H1 (cell line): ENCODE measurements around the gene CMBL. TPM values are rescaled to one million over a fixed set of nuclear protein-coding genes. Genes with fewer than 3 reads are reported as not detected.

Experiments
- CTCF ChIA-PET: fragments of 300-600 bp; sonication (Branson Sonifier 250); formaldehyde crosslinking; loops from one replicate; lab custom pipeline; 2021; ENCODE audit not compliant: partially characterized antibody; lab: Charles Lee
- POLR2A ChIA-PET: fragments of 300-600 bp; sonication (Branson Sonifier 250); formaldehyde crosslinking; loops from one replicate; lab custom pipeline; 2021; ENCODE audit warnings: inconsistent platforms; ENCODE audit not compliant: partially characterized antibody; lab: Charles Lee
- DNase-seq, 2 experiments: peaks; one replicate each; pipeline versions ENCODE4 v3.0.0 to v3.0.0-alpha.2; 2010 to 2022; ENCODE audit warnings: low spot score in 2 of 2, low read depth in 1 of 2, mixed read lengths in 1 of 2
- FAIRE-seq: peaks from 2 replicates; lab custom pipeline; 2011; peaks lifted over from hg19 to GRCh38; lab: Jason Lieb, UNC
- H2AFZ ChIP-seq: 2 replicates; pipeline ENCODE4 v1.8.1; 2012; ENCODE audit warnings: low read length, inconsistent platforms
- H2AK5ac ChIP-seq: 2 replicates; pipeline ENCODE4 v1.6.1; 2013; ENCODE audit warnings: low read depth, low read length
- H2BK120ac ChIP-seq: replicated peaks from 2 replicates; pipeline ENCODE3; 2013; ENCODE audit warnings: low read depth, low read length, inconsistent platforms
- H2BK12ac ChIP-seq: 2 replicates; pipeline ENCODE4 v1.6.1; 2013; ENCODE audit warnings: low read depth, low read length
- H2BK15ac ChIP-seq: 2 replicates; pipeline ENCODE4 v1.6.1; 2013; ENCODE audit warnings: low read length
- H2BK20ac ChIP-seq: 2 replicates; pipeline ENCODE4 v1.6.1; 2013; ENCODE audit warnings: low read length
- H2BK5ac ChIP-seq: 2 replicates; pipeline ENCODE4 v1.6.1; 2013; ENCODE audit warnings: low read depth, low read length
- H3K14ac ChIP-seq: 2 replicates; pipeline ENCODE4 v1.6.1; 2013; ENCODE audit warnings: inconsistent platforms; ENCODE audit not compliant: insufficient read length
- H3K18ac ChIP-seq: 2 replicates; pipeline ENCODE4 v1.6.1; 2013; ENCODE audit warnings: low read length; ENCODE audit errors: extremely low read depth
- H3K23ac ChIP-seq: 2 replicates; pipeline ENCODE4 v1.6.1; 2013; ENCODE audit warnings: inconsistent platforms; ENCODE audit not compliant: insufficient read length
- H3K23me2 ChIP-seq: 2 replicates; pipeline ENCODE4 v1.6.1; 2013; ENCODE audit warnings: low read depth, low read length
- H3K27ac ChIP-seq: 2 replicates; pipeline ENCODE4 v1.6.1; 2011; ENCODE audit warnings: low read depth, low read length, inconsistent platforms
- H3K27me3 ChIP-seq, 4 experiments: replicated peaks in 1 of 4; 1 replicate in 1 of 4; 2 replicates in 3 of 4; pipeline versions ENCODE4 v1.6.1 to v1.8.1; 2011 to 2013; ENCODE audit warnings: low read length in 3 of 4, mild to moderate bottlenecking in 3 of 4, inconsistent platforms in 2 of 4, mixed read lengths in 2 of 4, moderate library complexity in 1 of 4; ENCODE audit not compliant: control insufficient read depth in 3 of 4, insufficient read depth in 3 of 4; ENCODE audit errors: extremely low read depth in 1 of 4
- H3K36me3 ChIP-seq, 4 experiments: 2 replicates each; pipeline versions ENCODE4 v1.6.1 to v1.8.1; 2011 to 2013; ENCODE audit warnings: mild to moderate bottlenecking in 4 of 4, low read length in 3 of 4, moderate library complexity in 2 of 4, control low read depth in 1 of 4, inconsistent platforms in 1 of 4; ENCODE audit not compliant: insufficient read depth in 4 of 4, control insufficient read depth in 2 of 4
- H3K4ac ChIP-seq: replicated peaks from 2 replicates; pipeline ENCODE3; 2013; ENCODE audit warnings: low read length, low read depth, mixed read lengths, inconsistent platforms; ENCODE audit not compliant: insufficient read length
- H3K4me1 ChIP-seq, 4 experiments: replicated peaks in 1 of 4; 1 replicate in 1 of 4; 2 replicates in 3 of 4; pipeline versions ENCODE4 v1.6.1 to v1.8.1; 2011 to 2013; ENCODE audit warnings: low read length in 3 of 4, inconsistent platforms in 2 of 4, mixed read lengths in 1 of 4; ENCODE audit not compliant: insufficient read depth in 4 of 4, control insufficient read depth in 3 of 4
- H3K4me2 ChIP-seq, 2 experiments: 2 replicates each; pipeline versions ENCODE4 v1.6.1 to v1.8.1; 2011 to 2013; ENCODE audit warnings: low read depth in 2 of 2, low read length in 2 of 2, control low read depth in 1 of 2, inconsistent platforms in 1 of 2, mild to moderate bottlenecking in 1 of 2; ENCODE audit not compliant: insufficient read depth in 1 of 2
- H3K4me3 ChIP-seq, 4 experiments: fragments of 200-600, 300-600 bp in 1 of 4; sonication (generic), shearing (Covaris generic), sonication (Bioruptor Twin) in 1 of 4; 2 replicates each; pipeline versions ENCODE4 v1.5.1 to v1.8.1; 2011 to 2016; ENCODE audit warnings: low read length in 4 of 4, low read depth in 3 of 4, control low read depth in 2 of 4, inconsistent platforms in 2 of 4, mild to moderate bottlenecking in 2 of 4, mixed read lengths in 1 of 4, moderate library complexity in 1 of 4; ENCODE audit not compliant: insufficient read depth in 2 of 4; ENCODE audit errors: extremely low read depth in 1 of 4
- H3K56ac ChIP-seq: replicated peaks from 2 replicates; pipeline ENCODE3; 2013; ENCODE audit warnings: low read depth, mild to moderate bottlenecking, mixed read lengths, low read length, inconsistent platforms; ENCODE audit not compliant: insufficient read length
- H3K79me1 ChIP-seq: 2 replicates; pipeline ENCODE4 v1.6.1; 2013; ENCODE audit warnings: low read depth, low read length, control low read depth
- H3K79me2 ChIP-seq, 2 experiments: 2 replicates each; pipeline versions ENCODE4 v1.6.1 to v1.8.1; 2012 to 2013; ENCODE audit warnings: low read length in 2 of 2, mild to moderate bottlenecking in 2 of 2, inconsistent platforms in 1 of 2; ENCODE audit not compliant: insufficient read depth in 2 of 2, control insufficient read depth in 1 of 2
- H3K9ac ChIP-seq, 4 experiments: replicated peaks in 1 of 4; 1 replicate in 1 of 4; 2 replicates in 3 of 4; pipeline versions ENCODE4 v1.6.1 to v1.8.1; 2011 to 2013; ENCODE audit warnings: low read depth in 3 of 4, low read length in 3 of 4, control low read depth in 2 of 4, mild to moderate bottlenecking in 2 of 4, moderate library complexity in 2 of 4, inconsistent platforms in 1 of 4; ENCODE audit errors: extremely low read depth in 1 of 4
- H3K9me3 ChIP-seq, 2 experiments: 2 replicates each; pipeline versions ENCODE4 v1.6.1 to v1.8.1; 2012 to 2013; ENCODE audit warnings: mild to moderate bottlenecking in 2 of 2, moderate library complexity in 2 of 2, control low read depth in 1 of 2, inconsistent platforms in 1 of 2, low read depth in 1 of 2, low read length in 1 of 2, mixed read lengths in 1 of 2; ENCODE audit not compliant: insufficient read depth in 2 of 2
- H4K20me1 ChIP-seq, 2 experiments: replicated peaks in 1 of 2; 2 replicates each; pipeline versions ENCODE3 to v1.8.1; 2011 to 2013; ENCODE audit warnings: inconsistent platforms in 2 of 2, low read length in 2 of 2, mild to moderate bottlenecking in 1 of 2; ENCODE audit not compliant: insufficient read depth in 2 of 2, control insufficient read depth in 1 of 2
- H4K5ac ChIP-seq: 2 replicates; pipeline ENCODE4 v1.6.1; 2013; ENCODE audit warnings: low read length, low read depth, mixed read lengths, inconsistent platforms; ENCODE audit not compliant: insufficient read length
- H4K8ac ChIP-seq: 2 replicates; pipeline ENCODE4 v1.8.0; 2013; ENCODE audit warnings: mild to moderate bottlenecking, moderate library complexity, low read length, inconsistent platforms; ENCODE audit not compliant: insufficient read depth; ENCODE audit errors: extremely low read depth
- H4K91ac ChIP-seq: replicated peaks from 2 replicates; pipeline ENCODE3; 2013; ENCODE audit warnings: low read length, mixed read lengths, inconsistent platforms; ENCODE audit not compliant: insufficient read length
- POLR2A ChIP-seq, 2 experiments: IDR thresholded peaks; 1 replicate in 1 of 2; 2 replicates in 1 of 2; pipeline ENCODE4 v1.6.1; 2011; ENCODE audit warnings: low read depth in 2 of 2, low read length in 2 of 2, mild to moderate bottlenecking in 2 of 2; ENCODE audit errors: control extremely low read depth in 1 of 2
- POLR2AphosphoS5 ChIP-seq: IDR thresholded peaks from 2 replicates; pipeline ENCODE4 v1.6.1; 2011; ENCODE audit warnings: low read depth, low read length
- WGBS, 2 experiments: shearing (Covaris generic) in 1 of 2; methylation state at CpG; one replicate each; pipeline versions ENCODE4 v1.1.6 to v1.1.7; 2013 to 2015; ENCODE audit warnings: low lambda C conversion rate in 2 of 2, mixed read lengths in 2 of 2, inconsistent platforms in 1 of 2, low coverage in 1 of 2, missing lambda C conversion rate in 1 of 2; ENCODE audit not compliant: insufficient replicate concordance in 2 of 2, insufficient coverage in 1 of 2, insufficient read length in 1 of 2; ENCODE audit errors: extremely low coverage in 1 of 2, missing lambda C conversion rate in 1 of 2; 5-methylcytosine and 5-hydroxymethylcytosine counted together
- polyA plus RNA-seq, 7 experiments: library from polyadenylated mRNA; depleted of rRNA in 3 of 7; stranded (reverse) in 5 of 7; unstranded in 2 of 7; fragments of >200 nt in 5 of 7; fragments of 200-250 nt in 2 of 7; gene quantifications; 1 replicate in 5 of 7; 2 replicates in 1 of 7; 4 replicates in 1 of 7; pipeline versions ENCODE4 v1.2.1 to v1.2.3, GENCODE V29; 2011 to 2013; ENCODE audit warnings: missing spikeins in 2 of 7, mixed read lengths in 2 of 7
- total RNA-seq: library from RNA; stranded (reverse); fragmentation: NEBNext Ultra II Directional; extraction: Animal tissue kit (Norgen Biotek cat#: 25700); gene quantifications from 2 replicates; pipeline ENCODE4 v1.2.1, GENCODE V29; 2021

The CMBL gene
- total and polyA plus RNA-seq, 2 of the 8 experiments (the other 6 are each of a cell fraction or from before 2014, with no cell fraction given) = 27.9 to 32.1 TPM

DNA sequence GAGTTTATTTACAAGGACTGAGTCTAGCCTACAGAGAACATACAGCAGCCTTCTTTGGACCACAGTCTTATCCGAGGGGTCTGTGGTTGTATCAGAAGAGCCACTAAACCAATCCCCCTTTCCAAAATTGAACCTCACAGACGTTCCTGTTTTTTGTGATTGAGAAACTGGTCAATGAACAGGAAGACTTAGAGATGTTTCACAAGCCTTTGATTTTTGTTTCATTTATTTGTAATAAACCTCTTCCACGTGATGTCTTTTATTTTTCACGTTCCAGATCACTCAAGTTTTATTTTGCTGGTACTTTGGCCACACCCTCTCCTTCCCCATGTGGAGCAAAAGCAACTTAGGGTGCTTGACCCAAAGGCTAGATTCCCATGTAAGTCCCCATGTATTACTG, 41.6 kb downstream of the CMBL start:
- no peaks in the 10 kb centered on the region for H3K79me2 ChIP-seq
- no peak overlapping the region for H3K4me2 ChIP-seq
- H3K56ac ChIP-seq = no peak overlapping the region
- no peak overlapping the region for H3K27ac ChIP-seq
- no peak for DNase-seq
- H3K23ac ChIP-seq = no peak overlapping the region
- H2BK5ac ChIP-seq = no peak overlapping the region
- H3K18ac ChIP-seq = no peak overlapping the region
- FAIRE-seq = no peak
- H3K4ac ChIP-seq = no peak overlapping the region
- H4K5ac ChIP-seq = no peak overlapping the region
- H2BK12ac ChIP-seq = no peak overlapping the region
- 0 out of 2 replicates have a peak, but pooled peaks cover 2% of the 10 kb centered on the region for H3K79me1 ChIP-seq
- H3K36me3 ChIP-seq = peaks cover 19 to 47% (median 41%) of the 10 kb centered on the region in 4 experiments
- peaks cover 3 to 10% of the 10 kb centered on the region in 2 experiments for H4K20me1 ChIP-seq
- peaks cover 0 to 4% (median 2%) of the 10 kb centered on the region in 4 experiments; a peak in 3 of 7 replicates for H3K4me1 ChIP-seq
- no peaks in the 10 kb centered on the region for H3K23me2 ChIP-seq
- H4K8ac ChIP-seq = no peak overlapping the region
- no peak overlapping the region for H3K9ac ChIP-seq
- no peak overlapping the region for H2AFZ ChIP-seq
- no peaks in the 10 kb centered on the region for H3K9me3 ChIP-seq
- H4K91ac ChIP-seq = no peak overlapping the region
- no peak overlapping the region for H2BK20ac ChIP-seq
- H3K14ac ChIP-seq = no peak overlapping the region
- H2BK15ac ChIP-seq = no peak overlapping the region
- H2AK5ac ChIP-seq = no peak overlapping the region
- H3K27me3 ChIP-seq = no peaks in the 10 kb centered on the region
- TF ChIP-seq POLR2AphosphoS5 = no peak
- TF ChIP-seq POLR2A (IDR thresholded peaks at IDR 0.05; ENCODE audit: control extremely low read depth in 1 of 2, low read depth in 2 of 2, low read length in 2 of 2) = peak in 1 of 2 experiments; percentile 8; a peak in 1 of 3 replicates
- POLR2A ChIA-PET = interaction anchor here (1.2 to 9.4 kb wide), 6 partner anchors 10 to 361 kb away, joined by 3 to 128 read pairs (median 6); partner anchors contain the start of genes ATPSCKMT and CCT5
- H2BK120ac ChIP-seq = no peak overlapping the region
- CTCF ChIA-PET = interaction anchor here (0.6 to 1.1 kb wide), 3 partner anchors 15 to 157 kb away, joined by 3 read pairs; no protein-coding TSS in a partner anchor
- 80% methylated on average over 4 of the region's 4 CpGs; no CpG with 5 or more reads in 1 of the 2 experiments for WGBS, 2 experiments
- no peak overlapping the region for H3K4me3 ChIP-seq
